Stimulated activated CD4-positive, alpha-beta T cell treated with anti-CD3 and anti-CD28 coated beads, Interleukin-4, amount 100 ng/mL, for 24 hours (primary cell): ENCODE measurements around the gene ARHGAP33.
"Not testable (repeated sequence)": the region's sequence is repeated elsewhere in the genome, so short reads cannot be mapped to it uniquely, and the experiment has no call there.

Experiments used
- DNase-seq: peaks from one replicate; pipeline ENCODE4 v3.0.0-alpha.2; 2020

Gene ARHGAP33

DNA sequence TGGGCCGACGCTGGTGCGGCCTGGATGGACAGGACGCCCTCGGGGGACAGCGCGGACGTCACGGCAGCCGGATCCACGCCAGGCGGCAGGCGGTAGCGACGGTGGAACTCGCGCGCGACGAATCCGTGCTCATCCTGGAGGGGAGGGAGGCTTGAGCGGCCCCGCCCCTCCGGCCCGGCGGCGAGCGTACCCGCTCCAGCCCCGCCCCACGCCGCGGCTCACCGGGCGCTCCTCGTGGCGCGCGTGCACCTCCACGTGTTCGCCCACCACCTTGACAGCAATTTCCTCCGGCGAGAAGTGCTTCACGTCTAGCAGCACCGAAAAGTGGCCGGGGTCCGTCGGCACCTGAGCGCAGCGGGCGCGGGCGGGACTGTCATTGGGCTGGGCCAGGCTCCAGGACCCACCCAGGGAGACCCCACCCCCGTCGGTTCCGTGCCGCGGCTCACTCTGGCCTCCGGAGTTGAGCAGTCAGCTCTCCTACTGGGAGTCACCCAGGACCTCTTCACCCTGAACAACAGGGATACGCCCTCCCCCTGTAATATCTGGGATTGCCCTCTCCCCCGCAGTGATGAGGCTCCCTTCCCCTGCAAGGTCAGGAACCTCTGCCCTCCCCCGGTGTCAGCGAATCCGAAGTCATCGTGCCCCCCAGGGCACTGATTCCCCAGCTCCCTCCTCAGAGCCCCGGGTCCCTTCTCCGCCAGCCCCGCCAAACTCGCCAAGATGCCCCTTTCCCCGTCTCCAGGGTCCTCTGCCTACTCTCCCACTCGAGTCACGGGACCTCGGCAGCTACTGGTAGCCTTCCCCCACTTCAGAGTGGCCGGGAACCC, 19.6 kb upstream of the ARHGAP33 start:
- peak; percentile 55 for DNase-seq

DNA sequence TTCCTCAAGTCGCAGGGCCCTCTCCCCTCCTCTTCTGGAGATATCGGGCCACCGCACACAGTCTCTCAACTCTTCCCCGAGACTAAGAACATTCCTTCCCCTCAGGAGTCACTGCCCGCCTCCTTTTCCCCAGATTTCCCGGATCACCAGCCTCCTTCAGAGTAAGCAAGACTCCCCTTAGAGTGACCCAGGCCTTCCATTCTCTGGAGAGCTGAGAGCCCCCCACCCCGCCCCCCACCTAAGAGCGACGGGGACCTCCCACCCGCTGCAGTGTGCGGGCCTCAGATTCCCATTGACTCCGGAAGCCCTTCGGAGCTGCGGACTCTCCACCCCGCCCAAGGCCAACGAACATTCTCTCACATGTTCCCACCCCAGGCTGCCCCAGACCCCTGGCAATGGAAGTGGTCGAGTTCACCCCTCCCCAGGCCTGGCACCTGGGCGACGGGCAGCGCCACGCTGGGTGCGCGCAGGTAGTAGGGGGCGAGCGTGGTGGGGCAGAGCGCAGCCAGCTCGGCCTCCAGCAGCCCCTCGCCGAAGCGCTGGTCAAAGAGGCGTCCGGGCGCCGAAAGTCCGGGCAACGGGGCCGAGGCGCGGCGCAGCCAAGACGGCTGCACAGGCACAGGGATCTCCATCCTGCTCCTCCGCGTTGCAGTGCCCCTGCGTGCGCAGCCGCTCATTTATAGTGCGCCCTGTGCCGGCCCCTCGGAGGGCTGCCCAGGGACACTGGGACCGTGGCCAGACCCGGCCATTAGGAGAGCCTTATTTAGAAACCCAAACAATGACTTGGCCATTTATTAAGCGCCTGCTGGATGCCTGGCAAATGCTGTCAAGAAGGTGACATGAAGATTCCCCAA, 18.8 kb upstream of the ARHGAP33 start, which contains the start of gene HSPB6:
Gene HSPB6 (minus strand): TSS at position 653 of the 854 bp plus-strand sequence. CDS start 21 bp downstream, at position 632.
- no peak for DNase-seq

DNA sequence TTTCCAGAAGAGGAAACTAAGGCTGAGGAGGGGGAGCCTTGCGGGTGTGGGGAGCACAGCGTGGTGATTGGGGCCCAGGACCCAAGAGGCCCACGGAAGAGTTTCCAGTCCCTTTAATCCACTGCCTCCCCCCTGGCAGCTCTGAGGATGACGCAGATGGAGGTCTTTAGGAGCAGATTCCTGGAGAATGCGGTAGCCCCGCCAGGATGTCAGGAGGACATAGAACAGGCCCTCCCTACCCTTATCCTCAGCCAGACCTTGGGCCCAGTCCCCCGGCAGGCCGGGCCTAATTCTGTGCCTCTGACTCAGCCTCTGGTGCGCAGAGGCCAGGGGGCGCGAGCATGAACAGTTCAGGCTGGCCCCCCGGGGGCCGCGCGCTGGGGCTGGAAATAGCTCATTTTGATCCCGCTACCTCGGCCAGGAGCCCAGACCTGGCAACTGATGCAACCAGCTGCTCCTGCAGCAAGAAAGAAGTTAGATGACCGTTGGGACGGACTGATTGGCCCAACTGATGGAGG, 18.1 kb upstream of the ARHGAP33 start:
- DNase-seq, result no peak

DNA sequence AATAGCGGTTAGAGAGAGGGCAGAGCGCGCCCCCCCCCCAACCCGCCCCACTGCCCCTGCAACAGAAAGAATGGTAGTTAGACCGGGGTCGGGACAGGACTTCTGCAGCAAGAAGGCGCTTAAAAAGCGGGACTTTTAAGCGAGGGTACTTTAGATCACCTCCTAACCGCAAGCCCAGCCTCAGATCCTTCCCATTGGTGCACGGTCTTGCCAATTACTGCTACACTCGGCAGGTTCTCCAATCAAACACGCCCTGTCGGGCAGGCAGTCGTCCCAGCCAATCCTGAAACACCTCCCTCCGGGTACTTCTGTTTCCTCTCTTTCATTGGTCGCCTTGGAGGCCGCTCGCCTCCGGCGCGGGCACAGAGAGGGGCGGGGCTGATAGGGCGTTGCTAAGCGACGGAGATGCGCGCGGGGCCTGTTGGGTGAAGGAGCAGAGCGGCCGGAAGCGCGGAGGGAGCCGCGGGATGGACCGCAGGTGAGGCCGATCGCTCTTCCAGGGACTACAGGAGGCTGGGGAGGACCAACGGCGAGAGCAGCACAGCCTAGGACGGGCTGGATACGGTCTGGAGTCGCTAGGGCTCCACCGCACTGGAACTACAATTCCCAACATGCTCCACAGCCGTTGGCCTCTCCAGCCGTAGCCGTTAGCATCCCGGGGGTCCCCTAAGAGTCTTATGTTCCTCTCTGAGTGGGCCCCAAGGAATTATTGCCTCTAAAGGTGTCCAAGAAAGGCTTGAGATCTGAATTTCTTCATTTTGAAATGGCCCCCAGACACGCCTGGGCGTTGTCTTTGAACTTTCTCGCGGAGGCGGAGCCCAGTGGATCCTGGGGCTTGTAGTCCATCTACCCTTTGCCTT, 17.4 kb upstream of the ARHGAP33 start, which contains the start of gene PROSER3:
Gene PROSER3 (plus strand): TSS at position 428 of the 860 bp plus-strand sequence. CDS start 40 bp downstream, at position 468.
- peak; percentile 98 for DNase-seq

DNA sequence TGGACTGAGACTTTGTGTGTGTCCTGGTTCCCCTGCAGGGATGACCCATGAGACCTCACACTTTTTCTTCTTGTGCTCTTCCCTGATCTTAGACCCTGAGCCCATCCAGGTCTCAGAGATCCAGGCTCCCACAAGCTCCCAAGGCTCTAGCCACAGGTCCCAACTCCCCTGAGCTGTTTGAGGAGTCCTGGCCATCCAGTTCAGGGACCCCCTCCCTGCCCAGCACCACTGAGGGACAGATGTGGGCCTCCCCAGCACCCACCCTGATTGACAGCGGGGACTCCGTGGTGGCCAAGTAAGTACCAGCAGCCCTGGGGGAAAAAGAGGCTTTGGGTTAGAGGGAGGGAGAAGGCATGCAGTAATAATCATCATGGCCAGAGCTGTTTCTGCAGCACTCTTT, 15.7 kb upstream of the ARHGAP33 start:
- DNase-seq, result no peak

DNA sequence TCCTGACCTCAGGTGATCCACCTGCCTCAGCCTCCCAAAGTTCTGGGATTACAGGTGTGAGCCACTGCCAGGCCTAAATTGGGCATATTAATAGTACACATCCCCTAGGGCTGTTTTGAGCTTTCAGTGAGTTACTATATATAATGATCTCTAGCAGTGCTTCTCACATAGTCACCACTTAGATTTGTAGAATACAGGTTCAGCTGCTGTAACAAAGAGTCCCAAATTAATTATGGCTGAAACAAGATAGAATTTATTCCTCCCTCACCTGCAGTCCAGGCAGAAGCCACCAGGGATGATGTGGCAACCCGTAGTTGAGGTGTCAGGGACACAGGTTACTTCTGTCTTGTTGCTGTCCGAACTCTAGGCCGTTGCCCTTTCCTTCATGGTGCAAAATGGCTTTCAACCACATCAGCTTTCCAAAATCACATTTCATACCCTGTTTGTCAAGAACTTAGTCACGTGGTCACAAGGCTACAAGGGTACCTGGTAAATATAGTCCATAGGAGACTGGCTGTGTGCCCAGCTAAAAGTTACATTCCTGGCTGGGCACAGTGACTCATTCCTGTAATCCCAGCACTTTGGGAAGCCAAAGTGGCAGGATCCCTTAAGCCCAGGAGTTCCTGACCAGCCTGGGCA, 14.5 kb upstream of the ARHGAP33 start:
- DNase-seq, result no peak

DNA sequence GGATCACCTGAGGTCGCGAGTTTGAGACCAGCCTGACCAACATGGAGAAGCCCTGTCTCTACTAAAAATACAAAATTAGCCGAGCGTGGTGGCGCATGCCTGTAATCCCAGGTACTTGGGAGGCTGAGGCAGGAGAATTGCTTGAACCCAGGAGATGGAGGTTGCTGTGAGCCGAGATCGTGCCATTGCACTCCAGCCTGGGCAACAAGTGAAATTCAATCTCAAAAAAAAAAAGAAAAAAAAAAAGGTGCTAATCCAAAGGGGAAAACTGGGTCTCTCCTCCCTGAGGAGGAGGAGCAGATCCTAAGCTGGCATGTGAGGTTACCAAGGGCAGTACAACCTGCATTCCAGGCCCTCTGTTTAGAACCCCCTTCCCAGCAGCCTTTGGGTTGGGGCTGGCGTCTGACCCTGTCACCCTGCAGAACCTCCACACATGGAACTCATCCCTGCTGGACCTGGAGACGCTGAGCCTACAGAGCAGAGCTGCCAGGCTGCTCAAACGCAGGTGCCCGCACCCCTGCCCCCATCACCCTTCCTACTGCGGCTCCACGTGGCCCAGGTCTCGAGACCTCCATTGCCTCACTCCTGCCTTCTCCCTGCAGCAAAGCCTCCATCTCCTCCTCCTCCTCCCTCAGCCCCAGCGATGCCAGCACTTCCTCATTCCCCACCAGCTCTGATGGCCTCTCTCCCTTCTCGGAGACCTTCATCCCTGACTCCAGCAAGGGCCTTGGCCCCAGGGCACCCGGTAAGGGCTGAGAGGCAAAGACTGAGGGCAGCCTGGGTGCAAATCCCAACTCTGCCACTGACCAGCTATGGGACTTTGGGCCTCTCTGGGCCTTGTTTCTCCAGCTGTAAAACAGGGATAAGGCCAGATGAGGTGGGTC, 10.7 kb upstream of the ARHGAP33 start:
- no peak for DNase-seq

DNA sequence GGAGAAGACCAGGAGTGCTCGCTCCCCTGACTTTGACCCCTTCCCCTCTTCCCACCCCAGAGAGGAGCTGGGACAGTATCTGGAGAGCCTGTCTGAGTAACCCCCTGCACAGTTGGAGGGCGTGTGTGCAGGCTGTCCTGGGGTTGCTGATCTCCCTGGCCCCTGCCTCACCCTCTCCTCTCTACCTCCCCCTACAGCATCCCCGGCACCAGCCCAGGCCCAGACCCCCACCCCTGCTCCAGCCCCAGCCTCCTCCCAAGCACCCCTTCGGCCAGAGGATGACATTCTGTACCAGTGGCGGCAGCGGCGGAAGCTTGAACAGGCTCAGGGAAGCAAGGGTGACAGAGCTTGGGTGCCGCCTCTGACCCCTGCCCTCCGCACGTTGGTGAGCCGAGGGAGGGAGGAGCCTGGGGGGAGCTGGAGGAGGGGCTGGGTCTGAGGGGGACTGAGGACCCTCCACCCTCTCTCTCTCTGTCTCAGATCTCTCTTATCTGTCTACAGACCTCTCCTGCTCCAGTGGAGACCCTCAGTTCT, 8.7 kb upstream of the ARHGAP33 start:
- no peak for DNase-seq

DNA sequence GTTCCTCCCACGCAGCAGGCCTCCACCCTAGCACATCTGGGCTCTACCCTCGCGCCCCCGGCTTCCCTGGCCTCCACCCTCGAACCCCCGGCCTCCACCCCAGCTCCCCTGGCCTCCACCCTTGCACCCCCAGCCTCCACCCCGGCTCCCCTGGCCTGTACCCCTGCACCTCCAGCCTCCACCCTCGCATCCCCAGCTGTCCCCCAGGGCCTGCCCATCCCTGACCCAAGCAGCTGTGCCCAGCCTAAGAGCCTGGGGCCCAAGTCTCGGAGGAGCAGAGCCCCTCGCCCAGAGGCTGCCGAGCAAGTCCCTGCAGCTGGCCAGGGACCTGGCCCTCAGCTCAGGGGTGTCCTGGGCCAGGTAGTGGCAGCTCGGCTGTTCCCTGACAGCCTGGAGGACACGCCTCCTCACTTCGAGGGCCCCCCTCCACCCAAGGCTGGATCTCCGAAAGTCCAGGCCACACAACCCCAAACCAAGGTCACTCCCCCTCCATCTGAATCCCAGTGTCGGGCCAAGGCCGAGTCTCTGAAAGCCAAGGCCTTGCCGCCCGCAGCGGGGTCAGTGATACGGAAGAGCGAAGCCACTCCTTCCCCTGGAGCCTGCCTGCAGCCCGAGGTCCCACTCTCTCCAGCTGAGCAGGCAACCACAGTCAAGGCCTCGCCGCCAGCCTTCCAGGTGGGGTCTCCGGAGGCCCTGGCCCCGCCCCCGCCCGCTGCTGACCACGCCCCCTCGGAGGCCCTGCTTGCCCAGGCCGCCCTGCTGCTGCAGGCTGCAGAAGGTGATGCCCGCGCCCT, 7.9 kb upstream of the ARHGAP33 start:
- no peak for DNase-seq

DNA sequence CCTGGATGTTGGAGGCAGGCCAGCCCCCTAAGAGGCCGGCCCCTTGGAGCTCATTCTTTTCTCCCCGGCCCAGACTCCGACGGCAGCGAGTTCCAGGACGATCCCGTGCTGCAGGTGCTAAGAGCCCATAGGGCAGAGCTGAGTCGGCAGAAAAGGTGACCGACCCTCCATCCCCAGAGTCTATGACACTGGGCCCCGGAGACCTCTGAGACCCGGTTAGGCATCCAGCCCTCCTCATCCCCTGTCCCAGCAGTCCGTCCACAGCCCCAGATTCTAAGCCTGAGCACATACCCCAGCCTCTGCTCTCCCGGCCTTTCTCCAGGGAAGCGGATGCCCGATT, 7.3 kb upstream of the ARHGAP33 start:
- DNase-seq, result no peak

DNA sequence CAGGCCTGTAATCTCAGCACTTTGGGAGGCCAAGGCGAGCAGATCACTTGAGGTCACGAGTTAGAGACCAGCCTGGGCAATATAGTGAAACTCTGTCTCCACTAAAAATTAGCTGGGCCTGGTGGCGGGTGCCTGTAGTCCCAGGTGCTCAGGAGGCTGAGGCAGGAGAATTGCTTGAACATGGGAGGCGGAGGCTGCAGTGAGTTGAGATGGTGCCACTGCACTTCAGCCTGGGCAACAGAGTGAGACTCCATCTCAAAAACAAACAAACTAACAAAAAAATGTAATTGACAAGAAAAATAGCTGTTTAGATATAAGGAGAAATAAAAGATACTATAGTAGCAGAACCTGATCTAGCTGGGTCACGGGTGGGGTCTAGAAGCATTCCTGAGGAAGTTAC, 3.0 kb upstream of the ARHGAP33 start:
- DNase-seq, result not testable (repeated sequence)

DNA sequence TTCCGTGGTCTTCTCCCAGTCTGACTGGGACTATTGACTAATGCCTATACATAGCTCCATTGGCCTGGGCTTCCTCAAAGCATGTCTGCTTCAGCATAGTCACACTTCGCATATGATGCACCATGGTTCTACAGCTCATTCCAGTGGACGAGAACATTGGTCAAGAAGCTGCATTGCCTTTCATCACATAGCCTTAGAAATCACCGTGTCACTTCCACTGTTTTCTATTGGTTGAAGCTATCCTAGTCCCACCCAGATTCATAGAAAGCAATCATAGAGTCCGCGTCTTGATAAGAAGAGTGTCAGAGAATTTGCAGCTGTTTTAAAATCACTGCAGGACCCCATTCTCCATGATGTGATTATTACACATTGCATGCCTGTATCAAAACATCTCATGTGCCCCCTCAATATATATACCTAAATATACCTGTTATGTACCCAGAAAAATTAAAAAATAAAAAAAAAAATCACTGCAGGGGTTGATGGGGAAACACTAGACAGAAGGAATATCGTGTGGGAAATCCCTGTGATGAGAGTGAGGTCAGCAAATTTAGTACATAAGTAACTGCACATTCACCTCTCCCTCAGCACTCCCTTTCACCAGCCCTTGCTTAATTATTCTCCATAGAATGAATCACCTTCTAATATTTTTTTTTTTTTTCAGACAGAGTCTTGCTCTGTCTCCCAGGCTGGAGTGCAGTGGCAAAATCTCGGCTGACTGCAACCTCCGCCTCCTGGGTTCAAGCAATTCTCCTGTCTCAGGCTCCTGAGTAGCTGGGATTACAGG, 2.2 kb upstream of the ARHGAP33 start:
- DNase-seq, result no peak

DNA sequence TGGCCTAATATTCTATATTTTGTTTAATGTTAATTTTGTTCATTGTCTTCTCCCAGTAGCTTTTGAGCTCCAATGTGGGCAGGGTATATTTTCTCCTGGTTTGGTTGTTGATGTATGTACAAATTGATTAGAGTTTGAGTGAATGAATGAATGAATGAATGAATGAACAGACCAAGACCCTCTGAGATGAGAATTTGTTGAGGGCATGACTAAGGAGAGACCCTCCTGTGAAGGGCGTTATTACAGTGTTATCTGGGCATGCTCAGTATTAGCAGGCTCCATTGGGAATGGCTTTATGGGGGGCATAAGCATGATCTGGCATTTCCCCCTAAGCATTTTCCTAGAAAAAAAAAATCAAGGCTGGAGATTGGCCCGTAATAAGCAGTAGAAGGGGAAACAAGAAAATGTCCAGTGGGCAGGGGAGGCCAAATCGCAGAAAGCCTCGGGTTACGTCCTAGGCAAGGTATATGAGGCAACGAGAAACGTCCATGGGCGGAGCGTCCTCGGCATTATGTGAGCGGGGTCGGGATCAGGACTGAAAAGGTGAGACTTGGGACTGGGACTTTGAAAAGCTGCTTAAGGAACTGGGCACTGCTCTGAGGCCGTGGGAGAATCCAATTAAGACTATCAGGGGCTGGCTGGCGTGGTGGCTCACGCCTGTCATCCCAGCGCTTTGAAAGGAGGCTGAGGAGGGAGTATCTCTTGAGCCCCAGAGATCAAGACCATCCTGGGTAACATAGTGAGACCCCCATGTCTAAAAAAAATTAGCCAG, 904 bp upstream of the ARHGAP33 start:
- DNase-seq, result no peak

DNA sequence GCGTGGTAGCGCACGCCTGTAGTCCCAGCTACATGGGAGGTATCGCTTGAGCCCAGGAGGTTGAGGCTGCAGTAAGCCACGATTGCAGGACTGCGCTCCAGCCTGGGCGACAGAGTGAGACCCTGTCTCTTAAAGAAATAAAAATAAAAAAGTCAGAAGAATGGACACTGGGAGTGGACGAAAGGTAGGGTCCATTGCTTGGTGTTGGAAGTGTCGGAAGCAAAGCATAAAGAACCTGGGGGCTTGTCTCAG, 392 bp upstream of the ARHGAP33 start:
- no peak for DNase-seq

DNA sequence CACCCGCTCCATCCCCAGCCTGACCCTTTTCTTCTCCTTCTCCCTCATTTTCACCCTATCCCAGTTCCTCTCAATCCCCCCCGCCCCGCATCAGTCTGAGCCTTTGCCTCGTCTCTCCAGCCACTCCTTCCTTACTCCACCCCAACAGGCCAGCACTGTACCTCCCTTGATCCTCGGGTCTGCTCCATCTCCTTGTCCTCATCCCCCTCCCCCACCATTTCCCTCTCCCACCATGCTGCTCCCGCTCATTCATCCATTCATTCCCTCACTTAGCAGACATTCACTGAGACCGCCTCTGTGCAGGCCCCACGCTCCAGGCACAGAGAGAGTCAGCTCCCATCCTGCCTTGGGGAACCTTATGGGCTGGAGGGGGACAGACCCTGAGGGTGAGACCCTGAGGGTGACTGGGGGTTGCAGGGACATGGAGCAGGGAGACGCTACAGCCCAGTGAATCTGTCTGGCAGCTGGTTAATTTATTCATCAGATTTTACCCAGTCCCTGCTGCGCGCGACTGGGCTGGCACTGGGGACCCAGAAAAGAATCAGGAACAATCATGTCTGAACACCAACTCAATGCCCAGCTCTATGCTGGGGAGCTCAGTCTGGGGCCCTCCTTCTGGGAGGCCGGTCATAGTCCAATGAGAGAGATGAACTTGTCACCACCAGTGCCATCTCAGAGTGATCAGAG, 881 bp downstream of the ARHGAP33 start:
- DNase-seq, result no peak

DNA sequence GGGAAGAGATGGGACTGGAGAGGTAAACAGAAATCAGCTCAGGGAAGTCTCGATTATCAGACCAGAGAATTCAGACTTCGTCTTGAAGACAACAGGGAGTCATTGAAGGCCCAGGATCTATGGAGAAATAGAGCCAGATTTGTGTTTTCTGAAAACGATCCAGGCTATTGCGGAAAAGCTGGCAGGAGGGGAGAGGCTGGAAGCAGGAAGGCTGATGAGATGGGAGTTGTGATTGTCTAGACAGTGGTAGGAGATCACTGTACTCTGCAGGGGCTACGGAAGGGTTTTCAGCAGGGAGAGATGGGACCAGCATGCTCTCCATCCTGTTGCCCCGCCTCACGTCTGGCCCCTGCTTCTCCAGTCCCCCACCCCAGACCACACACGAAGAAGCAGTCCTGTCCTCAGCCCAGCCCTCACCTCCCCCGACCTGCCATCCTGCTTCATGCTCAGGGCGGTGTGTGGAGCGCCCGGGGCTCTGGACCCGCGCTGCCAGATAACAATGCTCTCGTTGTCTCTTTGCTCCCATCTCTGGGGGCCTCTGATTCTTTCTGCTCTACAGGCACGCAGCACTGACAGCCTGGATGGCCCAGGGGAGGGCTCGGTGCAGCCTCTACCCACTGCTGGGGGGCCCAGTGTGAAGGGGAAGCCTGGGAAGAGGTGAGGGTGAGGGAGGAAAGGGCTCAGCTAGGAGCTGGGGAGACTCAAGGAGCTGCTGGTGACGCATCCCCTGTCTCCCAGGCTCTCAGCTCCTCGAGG, 1.9 kb downstream of the ARHGAP33 start:
- DNase-seq, result no peak

DNA sequence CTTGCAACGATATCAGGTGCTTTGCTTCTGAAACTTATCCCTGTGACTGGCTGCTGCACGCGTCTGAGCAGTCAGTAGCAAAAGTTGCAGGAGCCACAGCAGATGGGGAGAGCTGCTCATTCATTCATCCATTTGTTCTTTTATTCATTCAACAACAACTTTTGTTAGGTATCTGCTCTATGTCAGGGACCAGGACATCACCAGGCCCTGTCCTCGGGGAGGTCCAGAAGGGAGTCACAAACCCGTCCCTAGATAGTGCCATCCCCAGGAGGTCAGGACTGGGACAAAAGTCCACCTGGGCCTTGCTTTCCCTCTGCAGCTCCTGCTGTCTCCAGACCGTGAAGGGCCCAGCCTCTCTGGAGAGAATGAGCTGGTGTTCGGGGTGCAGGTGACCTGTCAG, 2.6 kb downstream of the ARHGAP33 start:
- no peak for DNase-seq
